ENCODE measurements around the gene MYH15. TPM values are rescaled to one million over a fixed set of nuclear protein-coding genes. Genes with fewer than 3 reads are reported as not detected.

Gene MYH15
- total RNA-seq, 1 experiment from 2014 or later = 1.2 TPM

- POLR2A ChIA-PET = no interaction called here
- TF ChIP-seq, protein P1, sequence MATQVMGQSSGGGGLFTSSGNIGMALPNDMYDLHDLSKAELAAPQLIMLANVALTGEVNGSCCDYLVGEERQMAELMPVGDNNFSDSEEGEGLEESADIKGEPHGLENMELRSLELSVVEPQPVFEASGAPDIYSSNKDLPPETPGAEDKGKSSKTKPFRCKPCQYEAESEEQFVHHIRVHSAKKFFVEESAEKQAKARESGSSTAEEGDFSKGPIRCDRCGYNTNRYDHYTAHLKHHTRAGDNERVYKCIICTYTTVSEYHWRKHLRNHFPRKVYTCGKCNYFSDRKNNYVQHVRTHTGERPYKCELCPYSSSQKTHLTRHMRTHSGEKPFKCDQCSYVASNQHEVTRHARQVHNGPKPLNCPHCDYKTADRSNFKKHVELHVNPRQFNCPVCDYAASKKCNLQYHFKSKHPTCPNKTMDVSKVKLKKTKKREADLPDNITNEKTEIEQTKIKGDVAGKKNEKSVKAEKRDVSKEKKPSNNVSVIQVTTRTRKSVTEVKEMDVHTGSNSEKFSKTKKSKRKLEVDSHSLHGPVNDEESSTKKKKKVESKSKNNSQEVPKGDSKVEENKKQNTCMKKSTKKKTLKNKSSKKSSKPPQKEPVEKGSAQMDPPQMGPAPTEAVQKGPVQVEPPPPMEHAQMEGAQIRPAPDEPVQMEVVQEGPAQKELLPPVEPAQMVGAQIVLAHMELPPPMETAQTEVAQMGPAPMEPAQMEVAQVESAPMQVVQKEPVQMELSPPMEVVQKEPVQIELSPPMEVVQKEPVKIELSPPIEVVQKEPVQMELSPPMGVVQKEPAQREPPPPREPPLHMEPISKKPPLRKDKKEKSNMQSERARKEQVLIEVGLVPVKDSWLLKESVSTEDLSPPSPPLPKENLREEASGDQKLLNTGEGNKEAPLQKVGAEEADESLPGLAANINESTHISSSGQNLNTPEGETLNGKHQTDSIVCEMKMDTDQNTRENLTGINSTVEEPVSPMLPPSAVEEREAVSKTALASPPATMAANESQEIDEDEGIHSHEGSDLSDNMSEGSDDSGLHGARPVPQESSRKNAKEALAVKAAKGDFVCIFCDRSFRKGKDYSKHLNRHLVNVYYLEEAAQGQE (IDR thresholded peaks at IDR 0.05; ENCODE audit: insufficient read depth in 1 of 2, low read depth in 2 of 2, low read length in 1 of 2) = no peak
- no peak for TF ChIP-seq TCF7L2 (IDR thresholded peaks at IDR 0.05; ENCODE audit: low read depth, low read length)
- no peak for TF ChIP-seq SIN3A (IDR thresholded peaks at IDR 0.05; ENCODE audit: borderline replicate concordance, insufficient read depth, low read depth, low read length)
- TF ChIP-seq POLR2AphosphoS5 (IDR thresholded peaks at IDR 0.05; ENCODE audit: low read depth, low read length) = no peak
- TF ChIP-seq, protein P2, sequence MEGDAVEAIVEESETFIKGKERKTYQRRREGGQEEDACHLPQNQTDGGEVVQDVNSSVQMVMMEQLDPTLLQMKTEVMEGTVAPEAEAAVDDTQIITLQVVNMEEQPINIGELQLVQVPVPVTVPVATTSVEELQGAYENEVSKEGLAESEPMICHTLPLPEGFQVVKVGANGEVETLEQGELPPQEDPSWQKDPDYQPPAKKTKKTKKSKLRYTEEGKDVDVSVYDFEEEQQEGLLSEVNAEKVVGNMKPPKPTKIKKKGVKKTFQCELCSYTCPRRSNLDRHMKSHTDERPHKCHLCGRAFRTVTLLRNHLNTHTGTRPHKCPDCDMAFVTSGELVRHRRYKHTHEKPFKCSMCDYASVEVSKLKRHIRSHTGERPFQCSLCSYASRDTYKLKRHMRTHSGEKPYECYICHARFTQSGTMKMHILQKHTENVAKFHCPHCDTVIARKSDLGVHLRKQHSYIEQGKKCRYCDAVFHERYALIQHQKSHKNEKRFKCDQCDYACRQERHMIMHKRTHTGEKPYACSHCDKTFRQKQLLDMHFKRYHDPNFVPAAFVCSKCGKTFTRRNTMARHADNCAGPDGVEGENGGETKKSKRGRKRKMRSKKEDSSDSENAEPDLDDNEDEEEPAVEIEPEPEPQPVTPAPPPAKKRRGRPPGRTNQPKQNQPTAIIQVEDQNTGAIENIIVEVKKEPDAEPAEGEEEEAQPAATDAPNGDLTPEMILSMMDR (IDR thresholded peaks at IDR 0.05) = no peak
- Histone ChIP-seq H3K4me3 (ENCODE audit: low read depth in 2 of 2, low read length in 2 of 2) (no peak overlapping the region), H3K9me3 (ENCODE audit: control insufficient read depth, insufficient read depth, low read depth, low read length) (no peaks in the 10 kb centered on the region; the same call in 1 of the 2 replicates), H3K27me3 (ENCODE audit: control insufficient read depth, insufficient read depth, low read length) (no peaks in the 10 kb centered on the region), H3K36me3 (ENCODE audit: control insufficient read depth, insufficient read depth, low read length) (no peaks in the 10 kb centered on the region), H3K27ac (ENCODE audit: low read length) (no peak overlapping the region), H3K4me1 (ENCODE audit: control insufficient read depth, insufficient read depth, low read length) (no peaks in the 10 kb centered on the region)
- intact Hi-C loops (cut with micrococcal nuclease; ENCODE audit: unreplicated experiment) = no loop called here
- no peak for DNase-seq (ENCODE audit: low read depth, low spot score)
- CTCF ChIA-PET = no interaction called here
- no TSS peak for BruUV-seq (replicated peaks)
- no peak for ATAC-seq
- in situ Hi-C loops (cut with HindIII; ENCODE audit: low pct_unique_long_range_greater_than_20kb, low sequenced_read_pairs) = no loop called here
Measured at GRCh38 chr3:108501535-108501934, 8.9 kb downstream of the MYH15 start.

GRCh38 chr3:108500728-108501127 lies 9.7 kb downstream of the MYH15 start:
- Histone ChIP-seq H3K27ac (ENCODE audit: low read length) (no peak overlapping the region), H3K9me3 (ENCODE audit: control insufficient read depth, insufficient read depth, low read depth, low read length) (no peaks in the 10 kb centered on the region; the same call in 1 of the 2 replicates), H3K27me3 (ENCODE audit: control insufficient read depth, insufficient read depth, low read length) (no peaks in the 10 kb centered on the region), H3K4me1 (ENCODE audit: control insufficient read depth, insufficient read depth, low read length) (no peaks in the 10 kb centered on the region), H3K36me3 (ENCODE audit: control insufficient read depth, insufficient read depth, low read length) (no peaks in the 10 kb centered on the region), H3K4me3 (ENCODE audit: low read depth in 2 of 2, low read length in 2 of 2) (no peak overlapping the region)
- ATAC-seq (no peak), DNase-seq (ENCODE audit: low read depth, low spot score) (no peak)
- ChIA-PET POLR2A (no interaction called here), CTCF (no interaction called here)
- in situ Hi-C loops (cut with HindIII; ENCODE audit: low pct_unique_long_range_greater_than_20kb, low sequenced_read_pairs) = no loop called here
- intact Hi-C loops (cut with micrococcal nuclease; ENCODE audit: unreplicated experiment) = no loop called here
- BruUV-seq (replicated peaks) = no TSS peak
- no peak for TF ChIP-seq SIN3A (IDR thresholded peaks at IDR 0.05; ENCODE audit: borderline replicate concordance, insufficient read depth, low read depth, low read length)
- TF ChIP-seq, protein P1 (IDR thresholded peaks at IDR 0.05; ENCODE audit: insufficient read depth in 1 of 2, low read depth in 2 of 2, low read length in 1 of 2) = no peak
- TF ChIP-seq TCF7L2 (IDR thresholded peaks at IDR 0.05; ENCODE audit: low read depth, low read length) = no peak
- TF ChIP-seq, protein P2 (IDR thresholded peaks at IDR 0.05) = no peak
- TF ChIP-seq POLR2AphosphoS5 (IDR thresholded peaks at IDR 0.05; ENCODE audit: low read depth, low read length) = no peak
